Left lobe of liver (tissue), 2 donors: ENCODE data around the gene EID2. TPM values are rescaled to one million over a fixed set of nuclear protein-coding genes. Genes with fewer than 3 reads are reported as not detected.
A peak's percentile ranks its signal among the peaks of the same experiment; 100 is the strongest.

Source experiments
- ATAC-seq: fragments of 200-7000 bp; cut with Tn5 transposase; one replicate; pipeline ENCODE4 v1.9.1; 2020; ENCODE audit warnings: mild to moderate bottlenecking, moderate library complexity
- DNase-seq: peaks from one replicate; pipeline ENCODE4 v3.0.0-alpha.2; 2020; ENCODE audit warnings: low spot score
- total RNA-seq: library from RNA; stranded (reverse); gene quantifications from one replicate; pipeline ENCODE4 v1.2.1, GENCODE V29; 2021
- donor health status: DM: no; HTN: no; CAD: no; lungs with moderate emphysema.
- donor health status: DM: no; HTN: yes; CAD: no.

Gene EID2, protein sequence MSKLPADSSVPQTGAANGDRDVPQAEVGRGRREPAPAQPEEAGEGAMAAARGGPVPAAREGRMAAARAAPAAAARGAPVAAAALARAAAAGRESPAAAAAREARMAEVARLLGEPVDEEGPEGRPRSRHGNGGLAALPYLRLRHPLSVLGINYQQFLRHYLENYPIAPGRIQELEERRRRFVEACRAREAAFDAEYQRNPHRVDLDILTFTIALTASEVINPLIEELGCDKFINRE
- total RNA-seq, result 6.6 TPM

DNA sequence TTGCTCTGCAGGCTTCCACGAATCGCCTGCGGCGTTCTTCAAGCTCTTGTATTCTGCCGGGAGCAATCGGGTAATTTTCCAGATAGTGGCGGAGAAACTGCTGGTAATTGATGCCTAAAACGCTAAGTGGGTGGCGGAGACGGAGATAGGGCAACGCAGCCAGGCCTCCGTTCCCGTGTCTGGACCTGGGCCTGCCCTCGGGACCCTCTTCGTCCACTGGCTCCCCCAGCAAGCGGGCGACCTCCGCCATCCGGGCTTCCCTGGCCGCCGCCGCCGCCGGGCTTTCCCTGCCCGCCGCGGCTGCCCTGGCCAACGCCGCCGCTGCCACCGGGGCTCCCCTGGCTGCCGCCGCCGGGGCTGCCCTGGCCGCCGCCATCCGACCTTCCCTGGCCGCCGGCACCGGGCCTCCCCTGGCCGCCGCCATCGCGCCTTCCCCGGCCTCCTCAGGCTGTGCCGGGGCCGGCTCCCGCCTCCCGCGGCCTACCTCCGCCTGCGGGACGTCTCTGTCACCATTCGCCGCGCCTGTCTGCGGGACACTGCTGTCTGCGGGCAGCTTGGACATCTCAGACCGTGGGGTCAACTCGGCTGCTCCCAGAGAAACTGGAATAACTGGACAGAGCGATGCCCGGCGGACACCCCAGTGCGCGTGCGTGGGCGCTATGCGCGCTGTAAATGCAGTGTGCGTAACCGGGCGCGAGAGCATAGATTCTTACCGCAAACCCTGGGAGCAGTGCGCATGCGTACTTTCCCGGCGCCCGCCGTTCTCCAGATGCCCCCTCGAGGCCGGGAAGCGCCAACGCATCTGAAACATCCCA, at the start of gene EID2:
TSS of gene EID2 (minus strand) at position 644 of the 815 bp plus-strand sequence. CDS start at position 562, 82 bp downstream.
- peak; percentile 97 for ATAC-seq
- DNase-seq, result peak; percentile 96

DNA sequence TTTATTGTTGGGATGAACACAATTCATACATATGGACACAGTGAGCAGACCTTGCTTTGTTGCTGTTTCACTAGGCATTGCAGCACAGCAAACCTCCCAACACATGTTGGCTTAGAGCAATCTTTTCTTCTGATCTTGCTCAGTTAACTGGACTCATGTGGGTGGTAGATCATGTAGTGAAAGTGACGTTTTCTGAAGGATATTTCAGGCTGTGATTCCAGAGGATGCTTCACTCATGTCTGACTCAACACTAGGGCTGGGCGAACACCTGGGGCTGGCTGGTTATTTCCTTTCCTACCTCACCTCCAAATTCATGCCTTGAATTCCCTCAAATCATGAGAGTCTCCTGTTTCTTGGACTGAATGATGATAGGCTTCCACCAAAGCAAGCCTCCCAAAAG, 48.1 kb upstream of the EID2 start:
- ATAC-seq (no peak), DNase-seq (no peak)

DNA sequence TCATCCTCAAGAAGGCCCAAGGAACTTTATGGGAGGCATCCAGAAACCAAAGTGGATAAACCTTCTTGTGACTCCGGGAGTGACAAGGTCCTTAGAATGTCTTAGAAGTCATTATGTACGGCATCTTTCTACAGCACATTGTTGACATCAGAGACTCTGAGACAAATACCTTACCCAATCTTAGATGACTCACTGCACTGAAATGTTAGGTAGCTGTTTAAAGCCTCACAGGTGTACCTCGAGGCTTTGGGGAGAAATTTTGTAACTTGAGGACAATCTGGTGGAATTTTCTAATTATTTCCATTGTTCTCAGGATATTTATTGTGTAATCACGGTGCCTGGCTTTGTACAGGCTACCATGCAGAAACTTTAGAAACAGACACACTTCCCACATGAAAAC, 47.5 kb upstream of the EID2 start:
- ATAC-seq (no peak), DNase-seq (no peak)

DNA sequence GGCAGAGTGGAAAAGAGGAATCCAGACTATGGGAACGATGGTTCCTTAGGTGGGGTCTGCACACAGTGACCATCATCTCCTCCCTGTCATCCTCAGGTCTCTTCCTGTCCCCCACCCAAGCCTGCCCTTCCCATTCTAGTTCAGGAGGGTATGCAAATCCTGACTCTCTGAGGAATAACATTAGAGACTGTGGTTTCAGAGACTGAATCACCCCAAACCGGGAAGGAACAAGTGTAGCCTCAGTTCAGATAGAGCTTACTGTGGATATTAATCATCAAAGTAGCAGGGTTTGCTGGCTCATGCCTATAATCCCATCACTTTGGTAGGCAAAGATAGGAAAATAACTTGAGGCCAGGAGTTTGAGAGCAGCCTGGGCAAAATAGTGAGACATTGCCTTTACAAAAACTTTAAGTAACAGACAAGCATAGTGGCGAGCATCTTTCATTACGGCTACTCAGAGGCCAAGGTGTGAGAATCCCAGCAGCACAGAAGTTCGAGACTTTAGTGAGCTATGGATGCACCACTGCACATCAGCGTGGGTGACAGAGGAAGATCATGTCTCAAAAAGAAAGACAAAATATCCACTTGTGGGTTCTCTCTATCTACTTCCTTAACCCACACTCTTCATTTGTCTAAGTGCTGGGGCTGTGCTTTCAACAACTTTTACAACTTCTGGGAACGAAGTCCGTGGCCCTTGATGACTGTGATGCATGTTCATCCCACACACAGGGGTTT, 43.1 kb upstream of the EID2 start:
- ATAC-seq (no peak), DNase-seq (no peak)

DNA sequence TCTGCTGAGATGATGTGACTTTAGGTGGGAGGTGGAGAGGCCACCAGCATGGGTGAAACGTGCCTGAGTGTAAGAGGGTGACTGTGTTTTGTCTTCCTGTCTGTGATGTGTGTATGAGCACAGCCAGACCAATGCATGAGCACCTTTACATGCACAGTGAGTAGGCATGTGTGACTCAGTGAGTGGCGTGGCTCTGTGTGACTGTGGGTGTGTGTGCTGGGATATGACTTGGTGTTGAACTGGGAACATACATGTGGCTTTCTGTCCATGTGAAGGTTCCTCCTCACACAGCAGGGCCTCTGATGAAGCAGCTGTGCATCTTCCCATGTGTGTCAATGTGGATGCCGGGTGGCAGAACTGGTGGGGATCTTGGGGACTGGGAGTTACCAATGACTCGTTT, 42.5 kb upstream of the EID2 start:
- no peak for DNase-seq
- ATAC-seq, result no peak

DNA sequence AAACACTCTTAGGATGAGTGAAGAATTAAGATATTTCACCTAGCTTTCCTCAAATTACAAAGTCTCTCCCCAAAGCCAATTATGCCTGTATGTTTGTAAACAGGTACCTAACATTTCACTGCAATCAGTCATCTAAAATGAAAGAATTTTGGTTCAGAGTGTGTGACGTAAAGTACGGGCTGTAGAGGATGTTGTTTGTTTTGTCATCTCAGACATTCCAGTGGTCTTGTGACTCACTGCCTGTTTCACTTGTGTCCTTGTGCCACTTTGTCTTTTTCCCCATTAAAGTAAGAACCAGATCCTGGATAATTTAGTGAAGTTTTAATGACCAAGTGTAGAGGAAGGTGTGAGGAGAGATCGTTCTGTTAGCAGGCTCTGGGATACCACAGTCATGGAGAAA, 28.6 kb upstream of the EID2 start:
- no peak for ATAC-seq
- DNase-seq, result no peak

DNA sequence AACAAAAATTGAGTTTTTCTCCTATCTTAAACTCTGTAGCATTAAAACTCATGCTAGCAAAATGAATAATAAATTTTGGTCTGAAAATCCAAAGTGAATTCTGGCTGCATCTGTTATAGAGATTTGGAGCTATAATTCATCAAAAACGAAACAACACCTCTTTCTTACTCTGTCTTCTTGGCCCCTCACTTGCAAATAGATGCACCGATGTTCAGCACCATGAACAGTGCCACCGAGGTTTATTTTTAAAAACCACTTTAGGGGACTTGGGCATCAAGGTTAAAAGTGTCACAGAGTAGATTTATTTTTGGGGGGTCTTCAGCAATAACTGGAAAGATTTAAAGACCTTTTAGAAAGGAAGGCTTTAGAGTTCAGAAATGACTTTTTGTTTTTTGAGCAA, 26.1 kb upstream of the EID2 start:
- no peak for ATAC-seq

DNA sequence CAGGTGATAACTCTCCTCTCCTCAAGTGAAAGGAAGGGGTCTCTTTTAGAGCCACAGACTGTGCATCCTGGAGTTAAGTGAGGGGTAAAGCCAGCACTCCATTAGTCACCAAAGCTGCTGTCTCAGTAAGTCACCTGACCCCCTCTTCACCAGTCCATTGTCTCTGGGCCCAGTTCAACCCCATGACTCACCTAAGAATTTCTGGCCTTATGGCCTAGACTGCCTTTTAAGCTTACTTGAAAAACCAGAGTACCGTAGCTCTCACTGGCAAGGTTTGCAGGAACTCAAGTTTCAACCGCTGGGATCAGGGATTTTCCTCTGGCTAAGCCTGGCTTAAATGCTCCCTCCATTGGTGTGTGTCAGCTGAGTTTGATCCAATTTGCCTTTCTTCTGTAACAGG, 23.4 kb upstream of the EID2 start:
- ATAC-seq, result no peak
- DNase-seq, result no peak

More for the DNA sequence above, 26.1 kb upstream of the EID2 start:
- no peak for DNase-seq

DNA sequence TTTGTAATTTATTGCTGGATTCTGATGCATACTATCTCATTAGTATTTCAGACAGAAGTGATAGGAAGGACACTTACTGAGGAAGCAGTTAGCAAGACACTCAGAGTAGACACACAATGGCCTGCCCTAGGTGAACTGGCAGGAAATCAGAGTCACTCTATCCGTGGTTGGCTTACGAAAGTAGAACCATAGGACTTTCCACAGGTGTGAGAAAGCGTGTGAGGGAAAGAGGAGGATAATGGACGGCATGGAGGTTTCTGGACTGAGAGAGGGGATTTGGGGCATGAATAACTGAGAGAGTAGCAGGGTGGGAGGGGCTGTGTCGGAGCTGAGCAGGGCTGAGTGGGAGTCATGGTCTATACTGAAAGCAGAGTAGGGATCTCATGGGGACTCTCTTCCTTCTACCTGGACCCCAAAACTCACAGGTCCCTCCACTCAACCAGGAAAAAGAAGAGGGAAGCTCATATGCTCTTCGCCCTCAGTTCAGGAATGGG, 18.7 kb upstream of the EID2 start:
- DNase-seq (no peak), ATAC-seq (peak; percentile 47)

DNA sequence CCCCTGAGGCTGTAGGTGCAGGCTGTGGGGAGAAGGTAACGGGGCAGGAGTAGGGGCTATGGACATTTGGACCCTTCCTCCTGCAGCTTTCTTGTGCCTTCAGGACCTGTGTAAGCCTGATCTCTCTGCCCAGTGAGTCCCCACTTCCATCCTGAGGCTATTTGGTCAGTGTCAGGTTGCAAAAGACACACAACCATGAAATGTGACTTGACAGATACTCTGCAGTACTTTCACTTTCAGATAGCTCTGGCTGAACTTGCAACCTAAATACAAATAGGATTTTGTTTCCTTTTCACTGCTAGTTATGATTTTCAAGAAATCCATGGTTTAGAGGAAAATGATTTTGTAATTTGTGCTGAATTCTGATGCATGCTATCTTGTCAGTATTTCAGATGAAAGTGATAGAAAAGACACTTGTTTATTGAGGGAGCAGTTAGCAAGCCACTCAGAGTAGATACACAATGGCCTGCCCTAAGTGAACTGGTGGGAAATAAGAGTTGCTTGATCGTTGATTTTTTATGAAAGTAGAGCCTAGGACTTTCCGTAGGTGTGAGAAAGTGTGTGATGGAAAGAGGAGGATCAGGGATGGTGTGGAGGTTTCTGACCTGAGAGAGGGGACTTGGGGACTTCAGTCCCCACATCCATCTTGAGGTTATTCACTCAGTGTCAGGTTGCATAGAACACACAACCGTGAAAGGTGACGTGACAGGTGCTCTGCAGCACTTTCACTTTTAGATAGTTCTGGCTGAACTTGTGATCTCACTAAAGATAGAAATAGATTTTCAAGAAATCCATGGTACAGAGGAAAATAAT, 18.1 kb upstream of the EID2 start:
- peak; percentile 90 for ATAC-seq
- DNase-seq, result no peak

DNA sequence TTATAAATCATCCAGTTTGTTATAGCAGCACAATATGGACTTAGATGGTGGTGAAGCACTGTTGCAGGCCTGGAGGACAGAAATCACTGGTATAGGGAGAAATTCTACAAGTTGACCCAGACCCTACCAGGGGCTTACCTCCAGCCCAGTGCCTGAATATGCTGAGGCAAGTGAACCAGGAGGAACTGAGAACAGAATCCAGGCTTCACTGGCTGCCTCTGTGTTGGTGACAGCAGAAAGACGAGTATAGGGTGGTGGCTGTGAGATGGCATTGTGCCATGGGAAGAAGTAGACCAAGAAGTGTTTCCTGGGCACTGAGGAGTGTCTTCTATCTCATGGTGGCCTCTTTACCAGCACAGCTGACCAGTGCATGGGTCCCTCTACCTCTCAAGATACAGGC, 15.9 kb upstream of the EID2 start:
- DNase-seq, result no peak

DNA sequence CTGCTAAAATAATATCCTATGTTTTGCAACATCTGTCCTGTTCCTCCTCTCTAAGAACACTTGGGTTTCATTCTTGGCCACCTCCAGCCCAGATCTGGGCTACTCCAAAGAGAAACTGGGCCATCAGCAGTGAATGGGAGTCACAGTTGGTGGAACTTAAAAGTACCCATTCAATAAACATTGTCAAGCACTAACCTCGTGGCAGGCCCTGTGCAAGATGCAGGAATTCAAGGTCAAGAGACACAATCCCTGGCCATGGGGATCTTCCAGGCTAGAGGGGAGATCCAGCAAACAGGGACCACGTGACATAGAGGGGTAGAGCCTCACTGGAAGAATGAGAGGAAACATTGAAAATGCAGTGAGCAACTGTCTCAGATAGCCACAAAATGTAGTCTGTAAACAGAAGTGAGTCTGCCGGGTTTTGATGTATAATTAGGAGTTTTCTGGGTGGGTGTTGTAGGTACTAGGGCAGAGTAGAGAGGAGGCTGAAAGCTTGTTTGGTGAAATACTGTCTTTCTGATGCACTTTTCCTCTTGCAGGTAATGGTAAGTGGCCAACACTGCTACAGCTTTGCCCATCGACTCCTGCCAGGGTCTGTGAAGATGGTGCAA, 14.8 kb upstream of the EID2 start:
- ATAC-seq (no peak), DNase-seq (no peak)

More for the DNA sequence above, 15.9 kb upstream of the EID2 start:
- no peak for ATAC-seq

DNA sequence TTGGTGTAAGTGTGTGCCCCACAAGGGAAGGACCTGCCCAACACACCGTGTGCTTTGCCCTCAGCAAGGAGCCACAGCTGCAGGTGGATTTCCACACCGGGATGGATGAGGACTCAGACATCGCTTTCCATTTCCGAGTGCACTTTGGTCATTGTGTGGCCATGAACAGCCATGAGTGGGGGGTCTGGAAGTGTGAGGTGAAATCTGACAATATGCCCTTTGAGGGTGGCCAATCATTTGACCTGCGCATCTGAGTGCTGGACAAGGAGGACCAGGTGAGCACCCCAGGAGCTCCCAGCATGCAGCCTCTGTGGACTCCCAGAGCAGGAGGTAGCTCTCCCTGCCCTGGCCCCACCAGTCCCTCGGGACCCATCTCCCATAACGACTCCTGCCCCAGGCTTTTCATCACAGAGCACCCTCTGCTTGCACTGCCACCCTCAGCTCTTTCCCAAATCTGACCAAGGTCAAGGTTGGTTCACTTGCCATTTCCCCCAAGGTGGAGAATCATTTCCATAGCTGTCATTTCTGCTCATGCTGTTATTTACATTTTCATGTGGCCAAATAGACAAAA, 13.2 kb upstream of the EID2 start:
- ATAC-seq, result no peak
- DNase-seq, result no peak

DNA sequence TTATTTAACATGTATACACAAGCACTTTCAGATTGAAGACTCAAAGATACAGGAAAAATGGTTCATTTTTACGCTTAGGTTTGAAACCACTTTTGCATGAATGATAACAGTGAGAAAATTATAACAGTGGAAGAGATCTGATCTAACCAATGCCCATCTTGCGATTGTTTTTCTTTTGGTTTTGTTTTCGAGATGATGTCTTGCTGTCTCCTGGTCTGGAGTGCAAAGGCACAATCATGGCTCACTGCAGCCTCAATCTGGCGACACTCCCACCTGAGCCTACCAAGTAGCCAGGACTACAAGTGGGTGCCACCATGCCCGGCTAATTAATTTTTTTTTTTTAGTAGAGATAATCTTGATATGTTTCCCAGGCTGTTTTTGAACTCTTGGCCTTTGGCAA, 10.2 kb upstream of the EID2 start:
- no peak for DNase-seq

DNA sequence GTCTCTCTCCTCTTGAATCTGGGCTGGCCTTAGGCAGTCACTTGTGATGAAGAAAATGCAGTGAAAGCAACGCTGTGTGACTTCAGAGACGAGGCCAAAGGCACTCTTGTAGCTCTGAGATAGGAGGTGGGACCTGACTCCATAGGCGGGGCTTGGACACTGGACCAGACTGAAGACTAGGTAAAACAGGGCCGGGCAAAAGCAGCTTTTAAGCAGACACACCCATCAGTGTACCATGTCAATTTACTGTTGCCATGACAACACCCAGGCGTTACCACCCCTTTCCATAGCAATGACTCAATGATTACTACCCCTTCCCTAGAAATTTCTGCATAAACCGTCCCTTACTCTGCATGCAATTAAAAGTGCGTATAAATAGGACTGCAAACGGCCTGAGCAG, 6.6 kb upstream of the EID2 start:
- no peak for DNase-seq
- no peak for ATAC-seq

More for the DNA sequence above, 10.2 kb upstream of the EID2 start:
- no peak for ATAC-seq

DNA sequence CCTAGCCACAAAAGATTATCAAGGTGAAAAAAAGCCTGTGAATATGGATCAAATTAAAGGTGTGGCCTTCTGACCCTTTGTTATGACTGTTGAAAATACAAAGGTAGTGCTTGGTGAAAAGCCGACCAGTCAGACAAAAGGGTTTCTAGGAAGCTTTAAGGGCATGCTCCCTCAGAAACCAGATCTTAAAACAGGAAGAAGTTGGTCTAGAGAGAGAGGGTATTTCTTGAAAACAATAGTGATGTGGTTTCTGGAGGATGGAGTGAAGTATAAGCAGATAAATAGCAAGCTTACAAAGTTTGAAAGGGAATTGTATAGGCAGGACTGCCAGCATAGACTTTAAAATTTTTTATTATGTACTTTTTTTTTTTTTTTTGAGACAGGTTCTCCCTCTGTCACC, 5.0 kb upstream of the EID2 start:
- DNase-seq (no peak), ATAC-seq (no peak)

DNA sequence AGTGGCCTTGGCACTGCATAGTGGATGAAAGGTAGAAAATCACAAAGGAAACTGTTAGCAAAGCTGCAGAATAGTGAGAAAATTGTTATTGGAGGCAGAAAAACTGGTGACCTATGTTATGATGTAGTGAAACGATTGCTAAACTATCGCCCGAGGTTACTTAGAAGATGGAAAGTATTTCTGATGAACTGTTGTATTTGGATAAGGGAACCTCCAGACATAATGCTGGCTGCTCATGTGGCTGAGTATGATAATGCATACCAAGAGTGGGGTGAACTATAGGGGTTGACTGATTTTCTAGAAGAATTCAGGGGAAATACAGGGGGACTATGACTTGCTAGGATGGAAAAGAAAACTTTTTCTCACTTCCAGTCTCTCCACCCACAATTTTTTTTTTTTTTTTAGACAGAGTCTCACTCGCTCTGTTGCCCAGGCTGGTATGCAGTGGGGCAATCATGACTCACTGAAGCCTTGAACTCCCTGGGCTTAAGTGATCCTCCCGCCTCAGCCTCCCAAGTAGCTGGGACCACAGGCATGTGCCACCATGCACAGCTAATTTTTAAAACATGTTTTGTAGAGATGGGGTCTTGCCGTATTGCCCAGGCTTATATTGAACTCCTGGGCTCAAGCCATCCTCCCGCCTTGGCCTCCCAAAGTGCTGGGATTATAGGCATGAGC, 4.4 kb upstream of the EID2 start:
- DNase-seq, result no peak
- ATAC-seq, result no peak

DNA sequence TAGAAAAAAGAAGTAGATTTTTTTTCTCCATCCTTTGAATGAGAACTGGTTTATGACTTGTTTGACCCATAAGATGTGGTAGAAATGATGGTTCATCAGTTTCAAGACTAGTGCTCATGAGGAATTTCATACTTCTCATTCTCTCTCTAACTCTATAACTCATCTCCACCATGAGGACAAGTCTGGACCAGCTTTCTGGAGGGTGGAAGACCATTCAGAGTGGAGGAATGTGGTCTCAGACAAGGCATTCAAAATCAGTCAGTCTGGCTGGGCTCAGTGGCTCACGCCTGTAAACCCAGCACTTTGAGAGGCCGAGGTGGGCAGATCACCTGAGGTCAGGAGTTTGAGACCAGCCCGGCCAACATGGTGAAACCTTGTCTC, 3.5 kb upstream of the EID2 start:
- ATAC-seq, result no peak
- DNase-seq, result no peak

DNA sequence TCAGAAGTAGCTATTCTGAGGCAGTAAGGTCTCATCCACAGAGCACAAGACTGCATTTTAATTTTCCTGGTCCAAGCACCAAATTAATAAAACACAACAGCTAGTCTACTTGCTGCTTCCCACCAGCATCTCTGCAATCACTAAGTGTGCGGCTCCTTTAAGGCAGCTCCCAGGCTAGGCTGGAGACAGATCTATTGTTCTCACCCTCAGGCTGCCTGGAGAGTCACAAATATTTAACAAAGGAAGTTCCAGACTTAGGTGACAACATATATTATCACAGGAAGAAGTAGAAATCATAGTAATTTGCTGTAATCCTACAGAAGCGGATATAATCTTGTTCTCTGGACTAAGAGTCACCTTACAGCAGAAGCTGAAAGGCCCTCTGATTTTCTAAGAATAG, 2.2 kb upstream of the EID2 start:
- peak; percentile 23 for DNase-seq
- ATAC-seq, result no peak

DNA sequence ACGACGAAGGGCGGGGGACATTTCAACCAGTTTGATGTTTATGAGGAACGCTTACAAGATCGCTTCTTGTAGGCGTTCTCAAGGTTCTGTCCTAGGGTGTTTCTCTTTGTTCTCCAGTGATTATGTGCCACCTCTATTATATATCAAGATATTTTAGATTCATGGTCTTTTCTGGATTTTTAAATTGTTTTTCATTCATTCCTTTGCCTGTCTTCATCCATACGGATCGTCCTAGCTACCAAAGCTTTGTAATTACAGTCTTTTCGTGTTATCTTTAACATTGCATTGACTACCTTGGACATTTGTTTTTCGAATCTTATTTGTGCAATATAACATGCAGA, 342 bp upstream of the EID2 start:
- ATAC-seq (no peak), DNase-seq (no peak)
